Measurements from ENCODE around the gene C12orf57.

The C12orf57 gene

GRCh38 chr12:6923003-6923732, 20.7 kb upstream of the C12orf57 start:
- TF ChIP-seq MYC (IDR thresholded peaks at IDR 0.05; ENCODE audit: low read depth, low read length) (no peak), MAX (IDR thresholded peaks at IDR 0.05; ENCODE audit: low read depth, low read length) (no peak), CTCF (IDR thresholded peaks at IDR 0.05; ENCODE audit: low read depth, low read length) (no peak), POLR2A (IDR thresholded peaks at IDR 0.05; ENCODE audit: extremely low read depth, insufficient read length) (no peak)
- no peak overlapping the region for H3K4me3 ChIP-seq (ENCODE audit: low read depth, low read length)

GRCh38 chr12:6923851-6924250, 20.0 kb upstream of the C12orf57 start:
- H3K4me3 ChIP-seq (ENCODE audit: low read depth, low read length): no peak overlapping the region
- TF ChIP-seq CTCF (IDR thresholded peaks at IDR 0.05; ENCODE audit: low read depth, low read length): no peak
- no peak for TF ChIP-seq MAX (IDR thresholded peaks at IDR 0.05; ENCODE audit: low read depth, low read length)
- TF ChIP-seq MYC (IDR thresholded peaks at IDR 0.05; ENCODE audit: low read depth, low read length): no peak
- TF ChIP-seq POLR2A (IDR thresholded peaks at IDR 0.05; ENCODE audit: extremely low read depth, insufficient read length): no peak
- DNase-seq (ENCODE audit: low read depth): no peak

More at GRCh38 chr12:6923003-6923732, 20.7 kb upstream of the C12orf57 start:
- DNase-seq (ENCODE audit: low read depth): no peak

GRCh38 chr12:6925239-6925539, 18.6 kb upstream of the C12orf57 start:
- TF ChIP-seq CTCF (IDR thresholded peaks at IDR 0.05; ENCODE audit: low read depth, low read length) (no peak), MAX (IDR thresholded peaks at IDR 0.05; ENCODE audit: low read depth, low read length) (no peak), POLR2A (IDR thresholded peaks at IDR 0.05; ENCODE audit: extremely low read depth, insufficient read length) (no peak), MYC (IDR thresholded peaks at IDR 0.05; ENCODE audit: low read depth, low read length) (no peak)
- H3K4me3 ChIP-seq (ENCODE audit: low read depth, low read length): no peak overlapping the region

GRCh38 chr12:6925540-6926279, 18.1 kb upstream of the C12orf57 start:
- TF ChIP-seq POLR2A (IDR thresholded peaks at IDR 0.05; ENCODE audit: extremely low read depth, insufficient read length): no peak
- TF ChIP-seq MYC (IDR thresholded peaks at IDR 0.05; ENCODE audit: low read depth, low read length): no peak
- TF ChIP-seq CTCF (IDR thresholded peaks at IDR 0.05; ENCODE audit: low read depth, low read length): no peak
- TF ChIP-seq MAX (IDR thresholded peaks at IDR 0.05; ENCODE audit: low read depth, low read length): no peak
- no peak overlapping the region for H3K4me3 ChIP-seq (ENCODE audit: low read depth, low read length)
- DNase-seq (ENCODE audit: low read depth): no peak

More at GRCh38 chr12:6925239-6925539, 18.6 kb upstream of the C12orf57 start:
- DNase-seq (ENCODE audit: low read depth): no peak

GRCh38 chr12:6927379-6928021, 16.3 kb upstream of the C12orf57 start, which contains the start of gene ATN1:
ATN1 (plus strand) TSS chr12:6927959; CDS start chr12:6934002, 6,043 bp downstream.
- peak within 1 kb of the TSS; percentile 43 for H3K4me3 ChIP-seq (ENCODE audit: low read depth, low read length)
- TF ChIP-seq MAX (IDR thresholded peaks at IDR 0.05; ENCODE audit: low read depth, low read length): no peak
- peak; percentile 29 for TF ChIP-seq POLR2A (IDR thresholded peaks at IDR 0.05; ENCODE audit: extremely low read depth, insufficient read length)
- TF ChIP-seq CTCF (IDR thresholded peaks at IDR 0.05; ENCODE audit: low read depth, low read length): no peak
- peak; percentile 45; the same call in 1 of the 2 replicates for TF ChIP-seq MYC (IDR thresholded peaks at IDR 0.05; ENCODE audit: low read depth, low read length)
- DNase-seq (ENCODE audit: low read depth): peak; percentile 59

All from NB4 (cell line).